ENCODE results near the gene GLIS1. TPM values are rescaled to one million over a fixed set of nuclear protein-coding genes. Genes with fewer than 3 reads are reported as not detected.

GLIS1 gene
- polyA plus RNA-seq, 1 donor, result 0.58 TPM

- Histone ChIP-seq H3K9me3 (ENCODE audit: control insufficient read depth, low read depth, low read length) (no peaks in the 10 kb centered on the region), H3K4me1 (ENCODE audit: control insufficient read depth, insufficient read depth, low read length) (no peaks in the 10 kb centered on the region), H3K27me3 (ENCODE audit: control insufficient read depth, insufficient read depth, low read length) (no peaks in the 10 kb centered on the region), H3K4me3 (ENCODE audit: low read length) (no peak overlapping the region), H3K27ac (ENCODE audit: low read length) (no peak overlapping the region), H3K36me3 (ENCODE audit: control insufficient read depth, insufficient read depth, low read length) (no peaks in the 10 kb centered on the region)
- no peak for DNase-seq
- WGBS (ENCODE audit: insufficient coverage, low lambda C conversion rate), result 50% methylated on average over 2 of the region's 14 CpGs
Measured at GRCh38 chr1:53562291-53562980, 176.5 kb downstream of the GLIS1 start.

GRCh38 chr1:53561503-53562105, 177.4 kb downstream of the GLIS1 start:
- Histone ChIP-seq H3K9me3 (ENCODE audit: control insufficient read depth, low read depth, low read length) (peaks cover 1% of the 10 kb centered on the region), H3K4me1 (ENCODE audit: control insufficient read depth, insufficient read depth, low read length) (no peaks in the 10 kb centered on the region), H3K27me3 (ENCODE audit: control insufficient read depth, insufficient read depth, low read length) (no peaks in the 10 kb centered on the region), H3K36me3 (ENCODE audit: control insufficient read depth, insufficient read depth, low read length) (no peaks in the 10 kb centered on the region), H3K27ac (ENCODE audit: low read length) (no peak overlapping the region), H3K4me3 (ENCODE audit: low read length) (no peak overlapping the region)
- WGBS (ENCODE audit: insufficient coverage, low lambda C conversion rate), result no CpG with 5 or more reads among the region's 11 CpGs
- no peak for DNase-seq

- no CpG with 5 or more reads among the region's 15 CpGs for WGBS (ENCODE audit: insufficient coverage, low lambda C conversion rate)
- DNase-seq, result no peak
- H3K27ac ChIP-seq (ENCODE audit: low read length), result no peak overlapping the region
Measured at GRCh38 chr1:53560581-53561502, 178.1 kb downstream of the GLIS1 start.

GRCh38 chr1:53559854-53560580, 178.9 kb downstream of the GLIS1 start:
- DNase-seq, result no peak
- H3K36me3 ChIP-seq (ENCODE audit: control insufficient read depth, insufficient read depth, low read length), result no peaks in the 10 kb centered on the region
- H3K9me3 ChIP-seq (ENCODE audit: control insufficient read depth, low read depth, low read length), result peaks cover 6% of the 10 kb centered on the region
- H3K4me3 ChIP-seq (ENCODE audit: low read length), result no peak overlapping the region
- no peak overlapping the region for H3K27ac ChIP-seq (ENCODE audit: low read length)
- whole genome bisulfite sequencing (ENCODE audit: insufficient coverage, low lambda C conversion rate), result no CpG with 5 or more reads among the region's 12 CpGs
- H3K4me1 ChIP-seq (ENCODE audit: control insufficient read depth, insufficient read depth, low read length), result no peaks in the 10 kb centered on the region
- no peaks in the 10 kb centered on the region for H3K27me3 ChIP-seq (ENCODE audit: control insufficient read depth, insufficient read depth, low read length)

More at GRCh38 chr1:53560581-53561502, 178.1 kb downstream of the GLIS1 start:
- Histone ChIP-seq H3K4me3 (ENCODE audit: low read length) (no peak overlapping the region), H3K4me1 (ENCODE audit: control insufficient read depth, insufficient read depth, low read length) (no peaks in the 10 kb centered on the region), H3K9me3 (ENCODE audit: control insufficient read depth, low read depth, low read length) (peaks cover 6% of the 10 kb centered on the region), H3K27me3 (ENCODE audit: control insufficient read depth, insufficient read depth, low read length) (no peaks in the 10 kb centered on the region), H3K36me3 (ENCODE audit: control insufficient read depth, insufficient read depth, low read length) (no peaks in the 10 kb centered on the region)

GRCh38 chr1:53559391-53559815, 179.6 kb downstream of the GLIS1 start:
- no CpG with 5 or more reads among the region's 13 CpGs for WGBS (ENCODE audit: insufficient coverage, low lambda C conversion rate)
- no peak for DNase-seq

GRCh38 chr1:53558739-53559315, 180.1 kb downstream of the GLIS1 start:
- WGBS (ENCODE audit: insufficient coverage, low lambda C conversion rate), result no CpG with 5 or more reads among the region's 5 CpGs
- no peaks in the 10 kb centered on the region for H3K36me3 ChIP-seq (ENCODE audit: control insufficient read depth, insufficient read depth, low read length)
- no peaks in the 10 kb centered on the region for H3K27me3 ChIP-seq (ENCODE audit: control insufficient read depth, insufficient read depth, low read length)
- H3K9me3 ChIP-seq (ENCODE audit: control insufficient read depth, low read depth, low read length), result peaks cover 6% of the 10 kb centered on the region
- no peak overlapping the region for H3K27ac ChIP-seq (ENCODE audit: low read length)
- no peak for DNase-seq
- no peaks in the 10 kb centered on the region for H3K4me1 ChIP-seq (ENCODE audit: control insufficient read depth, insufficient read depth, low read length)
- no peak overlapping the region for H3K4me3 ChIP-seq (ENCODE audit: low read length)

More at GRCh38 chr1:53559391-53559815, 179.6 kb downstream of the GLIS1 start:
- Histone ChIP-seq H3K27me3 (ENCODE audit: control insufficient read depth, insufficient read depth, low read length) (no peaks in the 10 kb centered on the region), H3K9me3 (ENCODE audit: control insufficient read depth, low read depth, low read length) (peaks cover 6% of the 10 kb centered on the region), H3K4me1 (ENCODE audit: control insufficient read depth, insufficient read depth, low read length) (no peaks in the 10 kb centered on the region), H3K4me3 (ENCODE audit: low read length) (no peak overlapping the region), H3K27ac (ENCODE audit: low read length) (no peak overlapping the region), H3K36me3 (ENCODE audit: control insufficient read depth, insufficient read depth, low read length) (no peaks in the 10 kb centered on the region)

GRCh38 chr1:53557830-53558738, 180.9 kb downstream of the GLIS1 start:
- no peak overlapping the region for H3K4me3 ChIP-seq (ENCODE audit: low read length)
- H3K4me1 ChIP-seq (ENCODE audit: control insufficient read depth, insufficient read depth, low read length), result no peaks in the 10 kb centered on the region
- DNase-seq, result no peak
- H3K36me3 ChIP-seq (ENCODE audit: control insufficient read depth, insufficient read depth, low read length), result no peaks in the 10 kb centered on the region
- WGBS (ENCODE audit: insufficient coverage, low lambda C conversion rate), result no CpG with 5 or more reads among the region's 12 CpGs
- no peak overlapping the region for H3K27ac ChIP-seq (ENCODE audit: low read length)
- H3K27me3 ChIP-seq (ENCODE audit: control insufficient read depth, insufficient read depth, low read length), result no peaks in the 10 kb centered on the region
- peaks cover 6% of the 10 kb centered on the region for H3K9me3 ChIP-seq (ENCODE audit: control insufficient read depth, low read depth, low read length)

- no peaks in the 10 kb centered on the region for H3K36me3 ChIP-seq (ENCODE audit: control insufficient read depth, insufficient read depth, low read length)
- H3K4me1 ChIP-seq (ENCODE audit: control insufficient read depth, insufficient read depth, low read length), result no peaks in the 10 kb centered on the region
- WGBS (ENCODE audit: insufficient coverage, low lambda C conversion rate), result no CpG with 5 or more reads among the region's 4 CpGs
- no peak overlapping the region for H3K4me3 ChIP-seq (ENCODE audit: low read length)
- peaks cover 6% of the 10 kb centered on the region for H3K9me3 ChIP-seq (ENCODE audit: control insufficient read depth, low read depth, low read length)
- no peak for DNase-seq
- H3K27me3 ChIP-seq (ENCODE audit: control insufficient read depth, insufficient read depth, low read length), result no peaks in the 10 kb centered on the region
- no peak overlapping the region for H3K27ac ChIP-seq (ENCODE audit: low read length)
Measured at GRCh38 chr1:53557369-53557768, 181.6 kb downstream of the GLIS1 start.

GRCh38 chr1:53556657-53557227, 182.2 kb downstream of the GLIS1 start:
- no peak overlapping the region for H3K27ac ChIP-seq (ENCODE audit: low read length)
- no peak for DNase-seq
- no peaks in the 10 kb centered on the region for H3K4me1 ChIP-seq (ENCODE audit: control insufficient read depth, insufficient read depth, low read length)
- no CpG with 5 or more reads among the region's 3 CpGs for WGBS (ENCODE audit: insufficient coverage, low lambda C conversion rate)
- H3K36me3 ChIP-seq (ENCODE audit: control insufficient read depth, insufficient read depth, low read length), result no peaks in the 10 kb centered on the region
- H3K27me3 ChIP-seq (ENCODE audit: control insufficient read depth, insufficient read depth, low read length), result no peaks in the 10 kb centered on the region
- H3K9me3 ChIP-seq (ENCODE audit: control insufficient read depth, low read depth, low read length), result peaks cover 6% of the 10 kb centered on the region
- H3K4me3 ChIP-seq (ENCODE audit: low read length), result no peak overlapping the region
